DND-41 (cell line): ENCODE results near the gene PDE7B.

Experiments
- ATAC-seq: fragments of 200-7000 bp; cut with Tn5 transposase; 3 replicates; pipeline ENCODE4 v1.9.1; 2021; ENCODE audit warnings: low read depth; ENCODE audit not compliant: insufficient read depth
- DNase-seq: peaks from one replicate; pipeline ENCODE4 v3.0.0-alpha.2; 2020
- H2AFZ ChIP-seq: 2 replicates; pipeline ENCODE4 v1.6.0; 2012; ENCODE audit warnings: low read depth, low read length
- H3K27ac ChIP-seq: 2 replicates; pipeline ENCODE4 v1.5.1; 2012; ENCODE audit warnings: low read length, inconsistent platforms
- H3K27me3 ChIP-seq: fragments of 200-600 bp; sonication (generic); 2 replicates; pipeline ENCODE4 v1.6.0; 2012; ENCODE audit warnings: low read length, mild to moderate bottlenecking, inconsistent platforms; ENCODE audit not compliant: insufficient read depth, poor library complexity
- H3K36me3 ChIP-seq: 2 replicates; pipeline ENCODE4 v1.5.1; 2012; ENCODE audit warnings: low read length, inconsistent platforms; ENCODE audit not compliant: insufficient read depth
- H3K4me1 ChIP-seq: 2 replicates; pipeline ENCODE4 v1.5.1; 2012; ENCODE audit warnings: mild to moderate bottlenecking, low read length; ENCODE audit not compliant: insufficient read depth
- H3K4me2 ChIP-seq: 2 replicates; pipeline ENCODE4 v1.6.0; 2012; ENCODE audit warnings: mild to moderate bottlenecking, moderate library complexity, low read length, inconsistent platforms; ENCODE audit not compliant: insufficient read depth
- H3K4me3 ChIP-seq, 2 experiments: fragments of 200-600 bp in 1 of 2; shearing (Covaris generic) in 1 of 2; 2 replicates each; pipeline ENCODE4 v1.5.1; 2012 to 2016; ENCODE audit warnings: inconsistent platforms in 2 of 2, low read length in 2 of 2, mild to moderate bottlenecking in 2 of 2, low read depth in 1 of 2, moderate library complexity in 1 of 2
- H3K79me2 ChIP-seq: 2 replicates; pipeline ENCODE4 v1.6.0; 2012; ENCODE audit warnings: low read length, inconsistent platforms; ENCODE audit not compliant: insufficient read depth
- H3K9ac ChIP-seq: 2 replicates; pipeline ENCODE4 v1.6.0; 2012; ENCODE audit warnings: low read depth, mild to moderate bottlenecking, inconsistent platforms, low read length, moderate library complexity
- H3K9me3 ChIP-seq: 2 replicates; pipeline ENCODE4 v1.5.1; 2012; ENCODE audit warnings: low read length, moderate library complexity, mild to moderate bottlenecking, inconsistent platforms; ENCODE audit not compliant: insufficient read depth, severe bottlenecking
- H4K20me1 ChIP-seq: 2 replicates; pipeline ENCODE4 v1.6.0; 2012; ENCODE audit warnings: low read length; ENCODE audit not compliant: insufficient read depth
- EZH2 ChIP-seq: IDR thresholded peaks from 3 replicates; pipeline ENCODE4 v1.6.1; 2012; ENCODE audit warnings: borderline replicate concordance, low read depth, mild to moderate bottlenecking, moderate library complexity, low read length, inconsistent platforms; ENCODE audit not compliant: severe bottlenecking
- TF ChIP-seq, protein P1 (sequence below): IDR thresholded peaks from 2 replicates; pipeline ENCODE4 v1.5.1; 2012; ENCODE audit warnings: borderline replicate concordance, low read length, moderate library complexity, mild to moderate bottlenecking; ENCODE audit not compliant: poor library complexity, severe bottlenecking; ENCODE audit errors: extremely low read depth

Gene PDE7B

DNA sequence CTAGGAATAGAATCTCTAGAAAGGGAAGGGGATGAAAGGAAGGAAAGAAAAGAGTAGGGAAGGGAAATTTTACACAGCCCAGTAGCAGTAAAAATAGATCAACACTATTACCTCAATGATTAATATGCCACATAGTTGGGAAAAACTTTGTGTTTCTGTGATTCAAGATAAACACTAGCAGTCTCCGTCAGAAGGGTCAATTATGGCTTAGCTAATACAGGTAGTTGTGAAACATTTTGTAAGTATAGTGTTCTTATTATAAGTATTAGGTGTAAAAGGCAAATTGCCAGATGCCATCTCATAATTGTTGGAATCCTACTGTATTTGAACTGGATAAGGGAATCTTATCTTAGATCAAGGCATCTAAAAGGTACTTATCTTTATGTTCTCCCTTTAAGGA, 232.9 kb downstream of the PDE7B start:
- ATAC-seq: no peak
- Histone ChIP-seq H3K4me3 (no peak overlapping the region), H3K79me2 (no peaks in the 10 kb centered on the region), H4K20me1 (no peaks in the 10 kb centered on the region), H3K9ac (no peak overlapping the region), H2AFZ (no peak overlapping the region), H3K9me3 (no peaks in the 10 kb centered on the region), H3K4me1 (no peaks in the 10 kb centered on the region), H3K27ac (no peak overlapping the region), H3K4me2 (no peak overlapping the region), H3K27me3 (no peaks in the 10 kb centered on the region), H3K36me3 (no peaks in the 10 kb centered on the region)
- no peak for TF ChIP-seq EZH2
- TF ChIP-seq, protein P1, sequence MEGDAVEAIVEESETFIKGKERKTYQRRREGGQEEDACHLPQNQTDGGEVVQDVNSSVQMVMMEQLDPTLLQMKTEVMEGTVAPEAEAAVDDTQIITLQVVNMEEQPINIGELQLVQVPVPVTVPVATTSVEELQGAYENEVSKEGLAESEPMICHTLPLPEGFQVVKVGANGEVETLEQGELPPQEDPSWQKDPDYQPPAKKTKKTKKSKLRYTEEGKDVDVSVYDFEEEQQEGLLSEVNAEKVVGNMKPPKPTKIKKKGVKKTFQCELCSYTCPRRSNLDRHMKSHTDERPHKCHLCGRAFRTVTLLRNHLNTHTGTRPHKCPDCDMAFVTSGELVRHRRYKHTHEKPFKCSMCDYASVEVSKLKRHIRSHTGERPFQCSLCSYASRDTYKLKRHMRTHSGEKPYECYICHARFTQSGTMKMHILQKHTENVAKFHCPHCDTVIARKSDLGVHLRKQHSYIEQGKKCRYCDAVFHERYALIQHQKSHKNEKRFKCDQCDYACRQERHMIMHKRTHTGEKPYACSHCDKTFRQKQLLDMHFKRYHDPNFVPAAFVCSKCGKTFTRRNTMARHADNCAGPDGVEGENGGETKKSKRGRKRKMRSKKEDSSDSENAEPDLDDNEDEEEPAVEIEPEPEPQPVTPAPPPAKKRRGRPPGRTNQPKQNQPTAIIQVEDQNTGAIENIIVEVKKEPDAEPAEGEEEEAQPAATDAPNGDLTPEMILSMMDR: no peak
- no peak for DNase-seq

DNA sequence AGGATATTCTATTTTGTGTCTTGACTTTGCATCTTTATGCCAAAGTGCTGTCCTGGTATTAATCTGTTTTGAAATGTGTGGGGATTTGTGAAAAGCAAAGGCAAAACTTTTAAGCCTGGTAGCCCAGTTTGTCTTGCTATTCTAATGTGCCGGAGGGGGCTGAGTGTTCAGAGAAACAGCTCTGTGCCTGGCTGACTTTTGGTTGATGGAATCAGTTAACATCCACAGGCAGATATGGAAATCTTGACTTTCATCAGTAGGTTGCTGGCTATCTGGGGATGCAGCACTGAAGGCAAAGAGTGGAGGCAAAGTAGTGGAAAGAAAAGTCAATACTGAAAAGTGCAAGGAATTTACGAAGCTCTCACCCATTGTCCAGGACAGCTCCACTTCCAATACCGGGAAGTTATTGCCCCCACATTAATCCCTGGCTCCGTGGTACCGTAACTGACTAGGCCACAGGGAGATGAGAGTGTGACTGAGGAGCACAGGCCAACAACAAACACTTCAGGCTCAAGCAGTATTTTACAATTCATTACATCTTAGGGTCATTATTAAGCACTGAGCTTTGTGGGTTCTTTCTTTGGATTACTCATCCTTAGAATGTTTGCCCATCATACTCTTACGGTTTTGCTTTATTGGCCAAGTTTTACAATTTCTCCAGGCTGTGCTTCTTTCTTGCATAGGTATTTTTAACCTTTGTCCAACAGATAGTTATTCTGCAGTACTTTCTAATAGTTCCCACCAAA, 234.0 kb downstream of the PDE7B start:
- no peak overlapping the region for H3K4me3 ChIP-seq
- H2AFZ ChIP-seq: no peak overlapping the region
- no peaks in the 10 kb centered on the region for H3K79me2 ChIP-seq
- ATAC-seq (no peak), DNase-seq (no peak)
- TF ChIP-seq, protein P1: no peak
- TF ChIP-seq EZH2: no peak
- no peaks in the 10 kb centered on the region for H3K4me1 ChIP-seq
- H3K9ac ChIP-seq: no peak overlapping the region
- H3K27ac ChIP-seq: no peak overlapping the region
- H4K20me1 ChIP-seq: no peaks in the 10 kb centered on the region
- no peaks in the 10 kb centered on the region for H3K36me3 ChIP-seq
- no peak overlapping the region for H3K4me2 ChIP-seq
- H3K9me3 ChIP-seq: no peaks in the 10 kb centered on the region
- peaks cover under 1% of the 10 kb centered on the region for H3K27me3 ChIP-seq

DNA sequence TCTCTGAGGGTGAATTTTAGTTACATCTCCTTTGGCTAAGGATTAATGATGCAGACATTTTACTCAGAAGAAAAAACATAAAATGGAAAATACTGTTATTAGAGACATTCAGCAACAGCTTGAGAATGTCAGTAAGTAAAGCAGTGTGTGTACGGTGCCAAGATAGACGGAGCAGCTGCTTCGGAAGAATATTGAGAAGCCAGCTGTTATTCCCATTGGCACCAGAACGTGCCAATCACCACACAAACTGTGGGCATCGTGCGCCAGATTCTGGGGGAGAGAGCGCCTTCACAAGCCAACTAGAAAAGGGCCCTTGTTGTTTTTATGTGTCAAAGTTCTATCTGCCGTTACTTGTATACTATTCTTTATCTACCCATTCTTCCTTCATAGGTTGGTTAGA, 235.2 kb downstream of the PDE7B start:
- Histone ChIP-seq H3K4me3 (no peak overlapping the region), H3K4me2 (no peak overlapping the region), H3K36me3 (no peaks in the 10 kb centered on the region), H3K27ac (no peak overlapping the region), H3K4me1 (no peaks in the 10 kb centered on the region), H3K79me2 (no peaks in the 10 kb centered on the region), H3K9me3 (no peaks in the 10 kb centered on the region), H2AFZ (no peak overlapping the region), H4K20me1 (no peaks in the 10 kb centered on the region), H3K27me3 (peaks cover 5% of the 10 kb centered on the region), H3K9ac (no peak overlapping the region)
- TF ChIP-seq, protein P1: no peak
- no peak for TF ChIP-seq EZH2
- no peak for ATAC-seq
- no peak for DNase-seq

DNA sequence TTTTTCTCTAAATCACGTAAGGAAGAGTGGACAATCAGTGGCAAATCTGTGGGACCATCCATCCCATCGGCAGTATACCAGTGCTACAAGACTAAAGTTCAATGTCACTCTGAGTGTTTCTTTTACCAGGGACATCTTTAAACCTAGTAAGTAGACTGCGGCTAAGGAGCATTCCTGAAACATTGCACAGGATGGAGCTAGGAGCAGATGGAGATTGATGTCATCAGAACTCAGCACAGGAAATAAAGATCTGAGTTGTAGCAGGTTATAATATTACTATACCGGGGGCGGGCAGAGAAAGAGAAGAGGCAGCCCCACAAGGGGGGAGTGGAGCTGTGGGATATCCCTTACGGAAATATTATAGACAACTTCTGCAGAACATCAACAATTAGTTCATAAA, 236.5 kb downstream of the PDE7B start:
- DNase-seq: no peak
- no peak for TF ChIP-seq EZH2
- TF ChIP-seq, protein P1: no peak

More for the DNA sequence above, 236.5 kb downstream of the PDE7B start:
- no peaks in the 10 kb centered on the region for H3K79me2 ChIP-seq
- no peaks in the 10 kb centered on the region for H3K9me3 ChIP-seq
- H3K9ac ChIP-seq: no peak overlapping the region
- no peak overlapping the region for H2AFZ ChIP-seq
- H3K27ac ChIP-seq: no peak overlapping the region
- H3K27me3 ChIP-seq: peaks cover 5% of the 10 kb centered on the region
- no peaks in the 10 kb centered on the region for H4K20me1 ChIP-seq
- H3K4me2 ChIP-seq: no peak overlapping the region
- no peak overlapping the region for H3K4me3 ChIP-seq
- ATAC-seq: no peak
- no peaks in the 10 kb centered on the region for H3K36me3 ChIP-seq
- H3K4me1 ChIP-seq: no peaks in the 10 kb centered on the region
